Glutamatergic neuron (in vitro differentiated cells): ENCODE data around the gene SNX10. TPM values are rescaled to one million over a fixed set of nuclear protein-coding genes. Genes with fewer than 3 reads are reported as not detected.

Experiments used
- DNase-seq: peaks from one replicate; pipeline ENCODE4 v3.0.0; 2022
- H3K27ac Mint-ChIP-seq: one replicate; pipeline ENCODE4 v1.8.0; 2020; ENCODE audit warnings: mild to moderate bottlenecking, mixed read lengths, inconsistent platforms; ENCODE audit not compliant: unreplicated experiment
- H3K27me3 Mint-ChIP-seq: one replicate; pipeline ENCODE4 v1.8.0; 2020; ENCODE audit warnings: mild to moderate bottlenecking, moderate library complexity, mixed read lengths, inconsistent platforms; ENCODE audit not compliant: unreplicated experiment
- H3K36me3 Mint-ChIP-seq: one replicate; pipeline ENCODE4 v1.8.0; 2020; ENCODE audit warnings: mild to moderate bottlenecking, mixed read lengths, inconsistent platforms; ENCODE audit not compliant: unreplicated experiment
- H3K4me1 Mint-ChIP-seq: one replicate; pipeline ENCODE4 v1.8.0; 2020; ENCODE audit warnings: mild to moderate bottlenecking, low read depth, mixed read lengths, inconsistent platforms; ENCODE audit not compliant: unreplicated experiment
- H3K4me3 Mint-ChIP-seq: one replicate; pipeline ENCODE4 v1.8.0; 2020; ENCODE audit warnings: mild to moderate bottlenecking, mixed read lengths, inconsistent platforms; ENCODE audit not compliant: unreplicated experiment
- H3K9me3 Mint-ChIP-seq: one replicate; pipeline ENCODE4 v1.8.0; 2020; ENCODE audit warnings: mild to moderate bottlenecking, moderate library complexity, mixed read lengths, inconsistent platforms; ENCODE audit not compliant: unreplicated experiment
- CTCF ChIP-seq: fragments of 200-600 bp; sonication (generic); IDR thresholded peaks from one replicate; pipeline ENCODE4 v1.5.0; 2021; ENCODE audit not compliant: partially characterized antibody, unreplicated experiment
- total RNA-seq: library from RNA; stranded (reverse); fragmentation: NEBNext Ultra II Directional; extraction: Animal tissue kit (Norgen Biotek cat#: 25700); gene quantifications from one replicate; pipeline ENCODE4 v1.2.1, GENCODE V29; 2021; ENCODE audit not compliant: unreplicated experiment

SNX10 gene
- total RNA-seq, 1 donor from 2014 or later, result 6.1 TPM

GRCh38 chr7:26372249-26372648, 80.6 kb downstream of the SNX10 start:
- Mint-ChIP-seq H3K27me3 (peaks cover 5% of the 10 kb centered on the region), H3K4me3 (peak overlapping the region; percentile 74), H3K27ac (peak overlapping the region; percentile 75), H3K4me1 (peaks cover 18% of the 10 kb centered on the region), H3K9me3 (peaks cover 2% of the 10 kb centered on the region), H3K36me3 (no peaks in the 10 kb centered on the region)
- TF ChIP-seq CTCF, result no peak
- DNase-seq, result no peak

GRCh38 chr7:26372704-26373103, 81.0 kb downstream of the SNX10 start:
- no peak for DNase-seq
- H3K4me3 Mint-ChIP-seq, result peak overlapping the region; percentile 74
- H3K4me1 Mint-ChIP-seq, result peaks cover 22% of the 10 kb centered on the region
- H3K9me3 Mint-ChIP-seq, result peaks cover 2% of the 10 kb centered on the region
- no peak overlapping the region for H3K27ac Mint-ChIP-seq
- TF ChIP-seq CTCF, result no peak
- H3K36me3 Mint-ChIP-seq, result no peaks in the 10 kb centered on the region
- peaks cover 6% of the 10 kb centered on the region for H3K27me3 Mint-ChIP-seq

GRCh38 chr7:26374647-26375373, 83.1 kb downstream of the SNX10 start:
- DNase-seq, result no peak
- no peak for TF ChIP-seq CTCF
- H3K9me3 Mint-ChIP-seq, result peaks cover 2% of the 10 kb centered on the region
- H3K27me3 Mint-ChIP-seq, result peaks cover 6% of the 10 kb centered on the region
- peak overlapping the region; percentile 62 for H3K27ac Mint-ChIP-seq
- H3K4me1 Mint-ChIP-seq, result peaks cover 31% of the 10 kb centered on the region
- H3K4me3 Mint-ChIP-seq, result peak overlapping the region; percentile 80
- H3K36me3 Mint-ChIP-seq, result no peaks in the 10 kb centered on the region

- Mint-ChIP-seq H3K4me1 (peaks cover 27% of the 10 kb centered on the region), H3K27me3 (peaks cover 6% of the 10 kb centered on the region), H3K4me3 (peak overlapping the region; percentile 89), H3K9me3 (peaks cover 2% of the 10 kb centered on the region), H3K27ac (peak overlapping the region; percentile 89), H3K36me3 (no peaks in the 10 kb centered on the region)
- DNase-seq, result no peak
- no peak for TF ChIP-seq CTCF
Observed at GRCh38 chr7:26375726-26376174, 84.1 kb downstream of the SNX10 start.

- no peak for TF ChIP-seq CTCF
- H3K27me3 Mint-ChIP-seq, result peaks cover 6% of the 10 kb centered on the region
- H3K27ac Mint-ChIP-seq, result peak overlapping the region; percentile 96
Observed at GRCh38 chr7:26376175-26376917, 84.7 kb downstream of the SNX10 start.

More at GRCh38 chr7:26376175-26376917, 84.7 kb downstream of the SNX10 start:
- peak; percentile 86 for DNase-seq
- Mint-ChIP-seq H3K4me3 (peak overlapping the region; percentile 90), H3K9me3 (peaks cover 2% of the 10 kb centered on the region), H3K36me3 (no peaks in the 10 kb centered on the region), H3K4me1 (peaks cover 27% of the 10 kb centered on the region)
